HG03025 (cell line): ENCODE measurements around the gene DRC3.
"Not testable (repeated sequence)": the region's sequence is repeated elsewhere in the genome, so short reads cannot be mapped to it uniquely, and the experiment has no call there.

Experiments
- ATAC-seq: cut with Tn5 transposase; IDR thresholded peaks from one replicate; pipeline ENCODE4 v1.9.1; 2021; ENCODE audit warnings: mild to moderate bottlenecking, moderate library complexity; ENCODE audit not compliant: unreplicated experiment, low FRiP score

The DRC3 gene

DNA sequence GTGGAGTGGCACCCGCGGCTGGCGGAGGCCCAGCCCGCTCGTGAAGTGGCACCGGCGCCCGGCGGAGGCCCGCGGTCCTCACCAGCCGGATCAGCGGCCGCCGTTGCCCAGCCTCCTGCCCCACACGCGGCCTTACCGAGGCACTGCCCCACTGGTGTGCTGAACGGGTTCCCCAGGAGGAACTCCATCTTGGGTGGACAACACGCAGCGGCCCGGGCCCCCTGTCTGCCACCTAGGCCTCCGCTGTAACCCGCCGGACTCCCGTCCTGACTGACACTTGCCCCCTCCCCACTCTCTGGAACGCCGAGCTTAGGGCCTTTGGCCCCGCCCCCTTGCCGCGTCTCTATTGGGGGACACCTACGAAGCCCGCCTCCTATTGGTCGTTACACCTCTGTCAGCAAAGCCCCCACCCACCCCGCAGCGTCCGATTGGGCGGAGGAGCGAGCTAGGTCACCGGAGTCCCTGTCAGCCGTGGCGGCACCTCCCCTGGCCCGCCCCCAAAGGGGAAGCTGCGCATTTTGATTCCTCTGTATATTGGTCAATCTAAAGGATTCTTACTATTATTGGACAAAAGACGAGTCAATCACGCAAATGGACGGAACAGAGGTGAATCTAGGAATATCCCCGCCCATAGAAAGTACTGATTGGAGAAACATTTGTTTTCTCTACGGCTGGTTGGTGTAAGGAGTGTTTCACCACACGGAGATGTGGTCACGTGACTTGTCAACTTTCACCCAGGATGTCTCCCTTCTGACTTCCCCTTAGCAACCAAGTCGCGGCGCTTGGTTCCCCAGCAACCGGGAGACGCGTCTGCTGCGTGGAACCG is at the start of gene DRC3, which contains the start of gene TOM1L2:
TSS of gene DRC3 (plus strand) at position 737 of the 826 bp plus-strand sequence. CDS start 4,737 bp downstream, outside the sequence.
TSS of gene TOM1L2 (minus strand) at position 275 of the 826 bp plus-strand sequence. CDS start at position 188, 87 bp downstream.
- peak; percentile 90 for ATAC-seq

DNA sequence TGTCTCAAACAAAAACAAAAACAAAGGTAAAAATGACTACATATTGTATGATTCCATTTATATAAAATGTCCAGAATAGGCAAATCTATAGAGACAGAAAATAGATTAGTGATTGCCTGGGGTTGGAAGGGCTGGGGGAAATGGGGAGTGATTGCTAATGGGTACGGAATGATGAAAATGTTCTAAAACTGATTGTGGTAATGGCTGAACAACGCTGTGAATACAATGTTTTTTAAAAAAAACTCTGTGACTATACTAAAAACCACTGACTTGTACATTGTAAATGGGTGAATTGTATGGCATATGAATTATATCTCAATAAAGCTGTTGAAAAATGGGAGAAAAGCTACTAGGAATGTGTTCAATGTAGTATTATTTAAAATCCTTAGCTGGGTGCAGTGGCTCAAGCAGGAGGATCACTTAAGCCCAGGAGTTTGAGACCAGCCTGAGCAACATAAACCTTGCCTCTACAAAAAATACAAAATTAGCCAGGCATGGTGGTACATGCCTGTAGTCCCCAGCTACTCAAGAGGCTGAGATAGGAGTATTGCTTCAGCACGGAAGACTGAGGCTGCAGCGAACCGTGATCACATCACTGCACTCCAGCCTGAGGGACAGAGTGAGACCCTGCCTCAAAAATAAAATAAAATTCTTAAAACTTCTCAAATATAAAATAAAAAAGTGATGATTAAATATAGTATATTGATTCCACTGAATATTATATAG is 48.4 kb upstream of the DRC3 start:
- no peak for ATAC-seq

- ATAC-seq = no peak
These were observed 47.8 kb upstream of the DRC3 start for GRCh38 chr17:17924857-17925250.

DNA sequence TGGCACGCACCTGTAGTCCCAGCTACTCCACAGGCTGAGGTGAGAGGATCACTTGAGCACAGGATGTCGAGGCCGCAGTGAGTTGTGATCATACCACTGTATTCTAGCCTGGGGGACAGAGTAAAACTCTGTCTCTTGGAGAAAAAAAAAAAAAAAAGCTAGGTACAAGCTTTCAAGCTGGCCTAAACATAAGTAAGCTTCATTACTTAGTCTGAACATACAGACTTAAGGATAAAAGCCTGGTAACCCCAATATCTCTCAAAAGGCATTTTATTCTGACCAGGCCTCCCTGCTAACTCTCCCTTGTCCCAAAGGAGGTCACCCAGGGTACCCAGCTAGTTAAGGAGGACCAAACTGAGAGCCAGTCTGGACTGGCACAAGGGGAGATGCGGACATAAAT is 46.6 kb upstream of the DRC3 start:
- no peak for ATAC-seq

DNA sequence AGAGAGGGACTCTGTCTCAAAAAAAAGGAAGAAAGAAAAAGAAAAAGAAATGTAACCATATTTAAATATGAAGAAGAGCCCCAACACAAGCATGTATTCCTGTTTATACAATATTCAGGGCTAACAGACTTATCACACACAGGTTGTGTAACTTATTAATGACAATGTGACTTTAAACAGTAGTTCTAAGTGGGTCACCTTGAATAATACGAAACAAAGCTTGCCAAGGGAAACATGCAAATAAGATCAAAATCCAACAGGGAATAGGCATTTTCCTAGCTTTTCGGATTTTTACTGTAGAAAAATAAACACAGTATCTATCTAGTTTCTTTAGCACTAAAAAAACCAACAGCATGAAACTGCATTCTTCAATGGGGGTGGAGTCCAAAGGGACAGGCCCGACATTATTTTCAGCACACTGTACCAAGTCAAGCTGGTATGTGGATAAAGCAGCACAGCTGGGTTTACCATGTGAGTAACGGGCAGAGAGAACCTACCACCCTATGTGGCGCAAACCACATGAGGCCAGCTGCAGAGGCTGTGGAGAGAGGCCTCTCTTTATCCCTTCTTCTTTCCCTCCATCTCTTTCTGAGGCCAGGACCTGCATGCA is 45.7 kb upstream of the DRC3 start:
- ATAC-seq = no peak

GRCh38 chr17:17928398-17929287 is 44.0 kb upstream of the DRC3 start:
- no peak for ATAC-seq

DNA sequence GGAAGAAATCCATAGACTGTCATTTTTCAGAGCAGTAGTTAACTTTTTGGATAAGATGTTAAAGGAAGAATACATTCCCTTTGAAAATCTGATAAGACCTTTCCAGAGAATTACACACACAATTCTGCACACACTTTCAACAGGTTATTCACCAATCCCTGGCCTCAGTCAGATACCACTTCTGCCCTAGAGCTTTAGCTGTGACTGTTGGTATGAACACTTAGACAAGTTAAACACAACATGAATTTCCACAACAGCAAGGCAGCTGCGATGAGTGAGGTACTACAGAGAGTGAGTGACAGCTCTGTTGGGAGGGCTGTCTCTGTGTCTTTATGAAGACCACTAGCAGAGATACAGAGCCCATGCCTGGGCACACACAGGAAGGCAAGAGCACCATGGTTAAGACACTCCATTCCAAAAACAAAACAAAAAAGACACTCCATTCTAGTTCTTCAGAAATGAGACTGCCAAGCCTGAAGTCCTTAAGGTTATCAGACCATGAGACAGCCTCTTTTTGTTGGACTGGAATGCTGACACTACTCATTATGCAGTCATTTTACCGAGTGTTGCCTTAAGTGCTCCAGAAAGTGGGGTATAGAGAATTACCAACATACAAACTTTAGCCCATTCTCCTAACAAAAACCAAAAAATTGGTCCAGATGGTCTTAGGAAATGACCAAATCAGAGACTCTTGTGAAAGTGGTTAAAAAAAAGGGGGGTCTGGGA is 42.8 kb upstream of the DRC3 start:
- no peak for ATAC-seq

DNA sequence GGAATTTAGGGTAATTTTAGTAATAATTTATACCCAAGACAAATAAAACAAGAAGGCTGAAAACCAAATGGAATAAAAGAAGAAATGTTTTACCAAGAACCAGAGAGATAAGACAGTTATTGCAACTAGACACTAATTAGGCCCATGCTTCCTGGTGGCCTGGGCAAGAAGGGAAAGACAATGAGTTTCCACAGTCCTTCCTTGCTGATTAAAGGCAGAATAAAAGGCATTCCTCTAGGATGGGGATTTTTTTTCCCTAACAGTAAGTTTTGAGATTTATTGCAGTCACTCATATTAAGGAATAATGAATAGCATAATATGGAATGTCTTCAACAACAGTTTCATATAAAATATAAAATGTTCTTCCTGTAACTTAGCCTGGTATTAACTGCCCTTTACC is 42.0 kb upstream of the DRC3 start:
- ATAC-seq = no peak

DNA sequence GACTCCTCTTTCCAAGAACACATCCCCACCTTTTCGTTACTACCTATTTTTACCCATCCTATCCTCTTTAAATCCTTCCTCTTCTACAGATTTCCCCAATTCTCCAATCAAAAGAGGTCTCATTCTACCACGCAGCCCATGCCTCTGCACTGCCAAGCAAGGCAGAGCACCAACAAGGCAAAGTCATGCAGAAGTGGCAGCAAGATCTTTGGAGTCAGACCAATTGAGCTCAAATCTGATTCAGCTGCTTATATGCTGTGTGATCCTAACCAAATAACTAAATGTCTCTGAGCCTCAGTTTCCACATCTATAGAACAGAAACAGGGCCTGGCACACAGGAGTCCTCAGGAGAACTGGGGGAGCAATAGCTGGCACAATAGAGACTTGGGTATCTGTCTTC is 41.5 kb upstream of the DRC3 start:
- ATAC-seq = no peak

DNA sequence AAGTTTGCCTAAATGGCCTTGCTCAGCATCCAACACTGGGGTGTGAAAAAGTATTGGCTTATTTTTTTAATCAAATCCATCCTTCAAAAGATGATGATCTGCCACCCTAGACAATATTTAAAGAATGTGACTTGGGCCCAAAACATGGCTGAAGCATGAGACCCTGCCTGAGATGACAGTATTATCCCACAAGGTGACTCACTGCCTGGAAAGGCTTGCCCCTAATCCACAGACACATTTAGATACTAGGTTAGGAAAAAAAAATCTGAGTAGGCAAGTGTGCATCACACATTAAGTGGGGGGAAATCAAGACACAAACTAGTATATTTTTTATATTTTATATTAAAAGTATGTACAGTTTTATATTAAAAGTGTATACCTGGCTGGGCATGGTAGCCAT is 38.9 kb upstream of the DRC3 start:
- ATAC-seq = no peak

GRCh38 chr17:17934214-17934613 is 38.4 kb upstream of the DRC3 start:
- ATAC-seq = no peak

GRCh38 chr17:17934806-17935205 is 37.9 kb upstream of the DRC3 start:
- ATAC-seq = no peak

GRCh38 chr17:17935321-17936271 is 37.1 kb upstream of the DRC3 start:
- ATAC-seq = no peak

DNA sequence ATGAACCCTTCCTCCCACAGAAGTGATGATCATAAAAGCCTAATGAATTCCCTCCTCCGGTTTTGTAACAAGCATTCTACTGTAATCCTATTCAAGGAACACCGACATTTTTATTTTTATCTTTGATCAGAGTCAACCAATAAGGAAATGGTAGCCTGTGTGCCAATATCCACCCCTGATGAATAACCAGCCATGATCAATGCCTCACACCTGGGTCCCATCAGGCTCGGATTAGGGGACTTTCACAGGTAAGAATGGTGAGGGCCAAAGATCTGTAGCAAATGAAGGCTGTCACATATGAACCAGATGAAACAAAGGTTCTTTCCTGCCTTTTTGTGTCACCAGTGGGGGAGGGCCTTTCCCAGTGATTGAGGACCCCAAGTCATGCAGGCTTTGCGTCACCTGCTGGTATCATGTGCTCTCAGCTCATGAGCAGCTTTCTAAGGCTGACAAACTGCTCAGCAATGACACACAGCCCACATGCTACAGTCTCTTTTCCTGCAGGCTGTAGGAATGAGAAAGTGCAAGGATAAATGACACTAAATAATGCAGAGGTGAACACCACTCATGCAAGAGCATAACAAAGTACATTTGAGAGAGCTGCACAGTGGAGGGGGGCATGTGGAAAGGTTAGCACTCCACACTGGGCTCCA is 35.3 kb upstream of the DRC3 start:
- ATAC-seq = no peak

- no peak for ATAC-seq
These were observed 34.7 kb upstream of the DRC3 start for GRCh38 chr17:17937958-17938357.

DNA sequence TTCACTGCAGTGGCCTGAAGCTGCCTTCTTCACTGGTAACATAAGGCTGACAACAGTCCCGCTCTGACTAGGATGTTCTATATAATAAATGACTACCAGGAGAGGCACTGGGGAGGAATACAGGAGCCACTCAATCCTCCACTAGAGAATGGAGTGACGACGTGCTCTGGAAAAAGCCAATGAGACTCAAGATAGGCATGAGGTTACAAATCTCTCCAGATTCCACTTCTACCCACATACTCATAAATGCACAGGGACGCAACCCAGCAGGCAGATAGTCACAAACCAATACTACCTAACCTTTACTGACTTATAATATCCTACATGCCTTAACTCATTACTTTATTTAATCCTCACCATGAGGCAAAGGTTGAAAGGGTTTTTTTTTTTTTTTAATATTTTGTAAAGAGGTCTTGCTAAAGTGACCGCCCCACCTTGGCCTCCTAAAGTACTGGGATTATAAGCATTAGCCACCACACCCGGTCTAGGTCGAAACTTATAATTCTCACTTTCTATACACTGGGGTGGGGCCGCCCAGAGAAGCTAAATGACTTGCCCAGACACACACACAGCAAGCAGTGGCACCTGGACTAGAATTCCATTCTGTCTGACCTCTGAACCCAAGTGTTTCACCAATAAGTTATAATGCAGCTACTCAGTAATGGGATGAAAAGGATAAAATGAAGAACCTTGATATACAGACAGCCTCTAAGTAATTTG is 34.1 kb upstream of the DRC3 start:
- ATAC-seq = no peak

DNA sequence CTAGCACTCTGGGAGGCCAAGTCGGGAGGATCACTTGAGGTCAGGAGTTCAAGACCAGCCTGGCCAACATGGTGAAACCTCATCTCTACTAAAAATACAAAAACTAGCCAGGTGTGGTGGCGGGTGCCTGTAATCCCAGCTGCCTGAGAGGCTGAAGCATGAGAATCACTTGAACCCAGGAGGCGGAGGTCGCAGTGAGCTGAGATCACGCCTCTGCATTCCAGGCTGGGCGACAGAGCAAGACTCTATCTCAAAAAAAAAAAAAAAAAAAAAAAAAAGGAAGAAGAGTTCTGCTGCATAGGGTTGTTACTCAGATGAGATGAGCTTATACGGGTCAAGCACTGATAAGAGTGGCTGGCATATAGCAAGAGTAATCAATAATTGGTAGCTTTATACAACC is 32.7 kb upstream of the DRC3 start:
- not testable (repeated sequence) for ATAC-seq
